ENCODE data around the gene DSCAML1. TPM values are rescaled to one million over a fixed set of nuclear protein-coding genes. Genes with fewer than 3 reads are reported as not detected.

The DSCAML1 gene
- total RNA-seq, 1 experiment from 2014 or later: 0.15 TPM

GRCh38 chr11:117663414-117663813 is 133.6 kb downstream of the DSCAML1 start:
- no peak overlapping the region for H3K4ac ChIP-seq (ENCODE audit: low read depth, low read length)
- H2BK5ac ChIP-seq (ENCODE audit: insufficient read length, low read length): no peak overlapping the region
- H3K4me2 ChIP-seq (ENCODE audit: insufficient read depth, insufficient read length, low read length): no peak overlapping the region
- no peaks in the 10 kb centered on the region for H3K79me2 ChIP-seq (ENCODE audit: insufficient read depth, low read length)
- Mint-ChIP-seq H3K9me3 (peaks cover 0 to 2% of the 10 kb centered on the region in 2 experiments; a peak in 1 of 5 replicates), H3K27ac (no peak overlapping the region), H3K36me3 (ENCODE audit: insufficient read depth in 1 of 3, low read depth in 3 of 3) (no peaks in the 10 kb centered on the region), H3K27me3 (ENCODE audit: low read depth) (peaks cover 5% of the 10 kb centered on the region), H3K4me1 (peaks cover 35 to 38% of the 10 kb centered on the region in 2 experiments), H3K4me3 (no peak overlapping the region)
- no peaks in the 10 kb centered on the region for H3K27me3 ChIP-seq (ENCODE audit: insufficient read depth, low read length)
- no peak for TF ChIP-seq CTCF (conservative IDR thresholded peaks at IDR 0.05)
- no peak overlapping the region for H4K5ac ChIP-seq (ENCODE audit: insufficient read length, low read depth, low read length)
- H3K9ac ChIP-seq (ENCODE audit: extremely low read depth, insufficient read length, low read length): no peak overlapping the region
- H3K79me1 ChIP-seq (ENCODE audit: insufficient read depth, low read depth, low read length, poor library complexity, severe bottlenecking): no peaks in the 10 kb centered on the region
- H4K8ac ChIP-seq (replicated peaks; ENCODE audit: insufficient read length, low read depth, low read length): no peak overlapping the region
- no CpG with 5 or more reads among the region's 5 CpGs for WGBS (ENCODE audit: extremely low coverage, insufficient read length, low lambda C conversion rate)
- no peak overlapping the region for H3K18ac ChIP-seq (ENCODE audit: insufficient read length, low read depth, low read length)
- H3K23ac ChIP-seq (ENCODE audit: insufficient read length, low read depth, low read length): no peak overlapping the region
- H3T11ph ChIP-seq (ENCODE audit: low read length): no peak overlapping the region
- H2BK120ac ChIP-seq (ENCODE audit: low read depth, low read length, poor library complexity, severe bottlenecking): no peak overlapping the region
- no peaks in the 10 kb centered on the region for H4K20me1 ChIP-seq (ENCODE audit: control insufficient read depth, insufficient read depth, insufficient read length)
- H3K23me2 ChIP-seq (ENCODE audit: insufficient read length, low read depth, low read length, poor library complexity, severe bottlenecking): no peaks in the 10 kb centered on the region
- H3K4me1 ChIP-seq (ENCODE audit: insufficient read depth, low read length): no peaks in the 10 kb centered on the region
- H2BK20ac ChIP-seq (ENCODE audit: low read depth, low read length, poor library complexity, severe bottlenecking): no peak overlapping the region
- no peak overlapping the region for H2BK12ac ChIP-seq (ENCODE audit: insufficient read length, low read depth, low read length)
- no peak overlapping the region for H2AK5ac ChIP-seq (ENCODE audit: insufficient read length, low read length)
- H3K56ac ChIP-seq (ENCODE audit: insufficient read length, low read depth, low read length): no peak overlapping the region
- H3K14ac ChIP-seq (ENCODE audit: insufficient read depth, low read length): no peak overlapping the region
- no peak overlapping the region for H4K91ac ChIP-seq (ENCODE audit: insufficient read length, low read depth, low read length)
- no peaks in the 10 kb centered on the region for H3K9me3 ChIP-seq (ENCODE audit: control insufficient read depth, low read depth, low read length)
- H3K27ac ChIP-seq (ENCODE audit: insufficient read length, low read depth, low read length): no peak overlapping the region
- H2BK15ac ChIP-seq (ENCODE audit: low read depth, low read length): no peak overlapping the region
- no peak overlapping the region for H2AFZ ChIP-seq (ENCODE audit: low read length)
- no peak for DNase-seq

Measured in H9 (cell line).